Ascending aorta (tissue), 2 donors: ENCODE results near the gene STX5. TPM values are rescaled to one million over a fixed set of nuclear protein-coding genes. Genes with fewer than 3 reads are reported as not detected.

ENCODE experiments used
- DNase-seq, 2 donors: peaks; one replicate each; pipeline ENCODE4 v3.0.0-alpha.2; 2019; ENCODE audit warnings: low spot score in 2 of 2
- H3K27ac ChIP-seq, 2 donors: fragments of 200-600 bp; sonication (generic); one replicate each; pipeline ENCODE4 v1.5.1; 2016 to 2017; ENCODE audit warnings: mild to moderate bottlenecking in 1 of 2
- H3K27me3 ChIP-seq: fragments of 200-600 bp; sonication (generic); one replicate; pipeline ENCODE4 v1.5.1; 2017
- H3K36me3 ChIP-seq, 2 donors: fragments of 200-600 bp; sonication (generic); one replicate each; pipeline ENCODE4 v1.5.1; 2016
- H3K4me1 ChIP-seq, 2 donors: fragments of 200-600 bp; sonication (generic); one replicate each; pipeline ENCODE4 v1.5.1; 2016 to 2017; ENCODE audit warnings: mild to moderate bottlenecking in 1 of 2
- H3K4me3 ChIP-seq, 2 donors: fragments of 200-600 bp; sonication (generic); one replicate each; pipeline ENCODE4 v1.5.1; 2016 to 2017; ENCODE audit warnings: mild to moderate bottlenecking in 1 of 2
- H3K9me3 ChIP-seq, 2 donors: fragments of 200-600 bp; sonication (generic); one replicate each; pipeline ENCODE4 v1.5.1; 2016
- CTCF ChIP-seq, 3 experiments: fragments of 200-600 bp in 2 of 3; fragments of 450-650 bp in 1 of 3; sonication (generic) in 2 of 3; IDR thresholded peaks; one replicate each; pipeline ENCODE4 v1.5.1; 2016 to 2019; ENCODE audit warnings: antibody characterized with exemption in 3 of 3, mild to moderate bottlenecking in 1 of 3, moderate library complexity in 1 of 3
- intact Hi-C: fragments of 100-400 bp; cut with DNase I; formaldehyde crosslinking; loops from one replicate; pipeline ENCODE4 v1.15.1; 2023
- total RNA-seq: library from RNA; depleted of rRNA; stranded (reverse); fragments of >200 nt; gene quantifications from one replicate; pipeline ENCODE4 v1.1.0, GENCODE V29; 2016

The STX5 gene
- total RNA-seq, 1 donor from 2014 or later, result 40.3 TPM

GRCh38 chr11:62823677-62824076 is 8.2 kb downstream of the STX5 start:
- Histone ChIP-seq H3K27ac (no peak overlapping the region), H3K36me3 (peaks cover 83 to 92% of the 10 kb centered on the region in 2 donors), H3K27me3 (no peaks in the 10 kb centered on the region), H3K4me1 (no peaks in the 10 kb centered on the region), H3K9me3 (no peaks in the 10 kb centered on the region), H3K4me3 (no peak overlapping the region)
- no peak for DNase-seq
- intact Hi-C loops, result no loop called here
- no peak for TF ChIP-seq CTCF (IDR thresholded peaks at IDR 0.05)

- Histone ChIP-seq H3K27ac (no peak overlapping the region), H3K27me3 (no peaks in the 10 kb centered on the region), H3K36me3 (peaks cover 44 to 84% of the 10 kb centered on the region in 2 donors), H3K4me1 (no peaks in the 10 kb centered on the region), H3K4me3 (no peak overlapping the region), H3K9me3 (no peaks in the 10 kb centered on the region)
- no peak for DNase-seq
- TF ChIP-seq CTCF (IDR thresholded peaks at IDR 0.05), result no peak
- intact Hi-C loops, result no loop called here
These were observed 14.7 kb downstream of the STX5 start for GRCh38 chr11:62817129-62817528.

- Histone ChIP-seq H3K27ac (no peak overlapping the region), H3K9me3 (no peaks in the 10 kb centered on the region), H3K4me3 (no peak overlapping the region), H3K36me3 (peaks cover 39 to 78% of the 10 kb centered on the region in 2 donors), H3K27me3 (no peaks in the 10 kb centered on the region), H3K4me1 (no peaks in the 10 kb centered on the region)
- intact Hi-C loops, result no loop called here
- no peak for TF ChIP-seq CTCF (IDR thresholded peaks at IDR 0.05)
- no peak for DNase-seq
These were observed 15.3 kb downstream of the STX5 start for GRCh38 chr11:62816557-62816956.

- TF ChIP-seq CTCF (IDR thresholded peaks at IDR 0.05), result no peak
These were observed 20.2 kb downstream of the STX5 start for GRCh38 chr11:62811659-62812058.

GRCh38 chr11:62810748-62811147 is 21.1 kb downstream of the STX5 start:
- no peak for DNase-seq
- intact Hi-C loops, result no loop called here
- Histone ChIP-seq H3K4me3 (no peak overlapping the region), H3K9me3 (no peaks in the 10 kb centered on the region), H3K4me1 (peaks cover 0 to 2% of the 10 kb centered on the region in 2 donors), H3K36me3 (peaks cover 7 to 28% of the 10 kb centered on the region in 2 donors), H3K27me3 (no peaks in the 10 kb centered on the region), H3K27ac (no peak overlapping the region)
- TF ChIP-seq CTCF (IDR thresholded peaks at IDR 0.05), result no peak

More at GRCh38 chr11:62811659-62812058, 20.2 kb downstream of the STX5 start:
- intact Hi-C loops, result no loop called here
- peaks cover 7 to 37% of the 10 kb centered on the region in 2 donors for H3K36me3 ChIP-seq
- H3K4me3 ChIP-seq, result no peak overlapping the region
- H3K27me3 ChIP-seq, result no peaks in the 10 kb centered on the region
- H3K9me3 ChIP-seq, result no peaks in the 10 kb centered on the region
- H3K4me1 ChIP-seq, result no peaks in the 10 kb centered on the region
- no peak overlapping the region for H3K27ac ChIP-seq
- DNase-seq, result no peak

GRCh38 chr11:62806611-62807121 is 25.2 kb downstream of the STX5 start:
- Histone ChIP-seq H3K9me3 (no peaks in the 10 kb centered on the region), H3K27me3 (no peaks in the 10 kb centered on the region), H3K4me3 (no peak overlapping the region), H3K4me1 (peaks cover 4 to 14% of the 10 kb centered on the region in 2 donors), H3K36me3 (peaks cover 17 to 20% of the 10 kb centered on the region in 2 donors), H3K27ac (peak overlapping the region; percentile 78 to 97)
- no peak for TF ChIP-seq CTCF (IDR thresholded peaks at IDR 0.05)
- intact Hi-C loops, result no loop called here
- peak; percentile 53 to 73 for DNase-seq
